ENCODE data around the gene UBE2G2. TPM values are rescaled to one million over a fixed set of nuclear protein-coding genes. Genes with fewer than 3 reads are reported as not detected.

Gene UBE2G2
- total and polyA plus RNA-seq, 2 donors (not counting 3 experiments of a cell fraction or from before 2014, with no cell fraction given) = 95.0 to 114 TPM

GRCh38 chr21:44764319-44765230 lies 37.0 kb downstream of the UBE2G2 start:
- Histone ChIP-seq H3K27me3 (ENCODE audit: control insufficient read depth in 2 of 2, insufficient read depth in 2 of 2, low read length in 2 of 2) (no peaks in the 10 kb centered on the region), H4K20me1 (replicated peaks; ENCODE audit: control insufficient read depth, extremely low read depth, insufficient read depth, low read length) (no peaks in the 10 kb centered on the region), H3K9me1 (replicated peaks; ENCODE audit: control insufficient read depth, extremely low read depth, insufficient read depth, low read length) (no peaks in the 10 kb centered on the region), H3K9me3 (replicated peaks; ENCODE audit: control insufficient read depth, insufficient read depth, low read length) (no peaks in the 10 kb centered on the region), H2AFZ (ENCODE audit: low read depth, low read length) (no peak overlapping the region), H3K79me2 (ENCODE audit: control insufficient read depth, insufficient read depth, low read length) (no peaks in the 10 kb centered on the region), H3K4me1 (ENCODE audit: control insufficient read depth, extremely low read depth, insufficient read depth, low read length) (peaks cover 5% of the 10 kb centered on the region), H3K27ac (ENCODE audit: insufficient read depth, low read depth, low read length) (no peak overlapping the region), H3K4me2 (ENCODE audit: insufficient read depth, low read length) (no peak overlapping the region), H3K4me3 (replicated peaks in 1 of 3; ENCODE audit: insufficient read depth in 1 of 3, low read depth in 1 of 3, low read length in 3 of 3) (no peak overlapping the region), H3K9ac (replicated peaks; ENCODE audit: extremely low read depth, insufficient read depth, low read length) (no peak overlapping the region), H3K36me3 (ENCODE audit: control insufficient read depth in 2 of 2, extremely low read depth in 1 of 2, insufficient read depth in 2 of 2, low read length in 2 of 2) (peaks cover 0 to 2% of the 10 kb centered on the region in 2 experiments)
- FAIRE-seq (peak; percentile 18), DNase-seq (ENCODE audit: low read depth, low spot score) (no peak)
- BruUV-seq (replicated peaks) = no TSS peak
- dilution Hi-C loops (cut with MboI; ENCODE audit: extremely low pct_ligation_motif_present, low sequenced_read_pairs) = no loop called here
- ChIA-PET POLR2A (no interaction called here), CTCF (interaction anchor here (1.1 to 2.3 kb wide), 2 partner anchors 22 to 29 kb away, joined by 4 to 13 read pairs; no protein-coding TSS in a partner anchor)
- no peak for TF ChIP-seq FOS (IDR thresholded peaks at IDR 0.05; ENCODE audit: borderline replicate concordance, insufficient read depth, low read length)
- intact Hi-C loops (cut with micrococcal nuclease) = no loop called here

- Histone ChIP-seq H3K4me3 (replicated peaks in 1 of 3; ENCODE audit: insufficient read depth in 1 of 3, low read depth in 1 of 3, low read length in 3 of 3) (no peak overlapping the region), H3K9me1 (replicated peaks; ENCODE audit: control insufficient read depth, extremely low read depth, insufficient read depth, low read length) (no peaks in the 10 kb centered on the region), H4K20me1 (replicated peaks; ENCODE audit: control insufficient read depth, extremely low read depth, insufficient read depth, low read length) (no peaks in the 10 kb centered on the region), H3K4me2 (ENCODE audit: insufficient read depth, low read length) (no peak overlapping the region), H3K36me3 (ENCODE audit: control insufficient read depth in 2 of 2, extremely low read depth in 1 of 2, insufficient read depth in 2 of 2, low read length in 2 of 2) (peaks cover 0 to 2% of the 10 kb centered on the region in 2 experiments), H3K9ac (replicated peaks; ENCODE audit: extremely low read depth, insufficient read depth, low read length) (no peak overlapping the region), H3K79me2 (ENCODE audit: control insufficient read depth, insufficient read depth, low read length) (no peaks in the 10 kb centered on the region), H3K27ac (ENCODE audit: insufficient read depth, low read depth, low read length) (no peak overlapping the region), H3K4me1 (ENCODE audit: control insufficient read depth, extremely low read depth, insufficient read depth, low read length) (peaks cover 5% of the 10 kb centered on the region), H3K27me3 (ENCODE audit: control insufficient read depth in 2 of 2, insufficient read depth in 2 of 2, low read length in 2 of 2) (no peaks in the 10 kb centered on the region), H3K9me3 (replicated peaks; ENCODE audit: control insufficient read depth, insufficient read depth, low read length) (no peaks in the 10 kb centered on the region), H2AFZ (ENCODE audit: low read depth, low read length) (no peak overlapping the region)
- CTCF ChIA-PET = interaction anchor here (0.6 kb wide), 1 partner anchor 169 kb away, joined by 3 read pairs; no protein-coding TSS in a partner anchor
- FAIRE-seq = no peak
- POLR2A ChIA-PET = no interaction called here
- dilution Hi-C loops (cut with MboI; ENCODE audit: extremely low pct_ligation_motif_present, low sequenced_read_pairs) = no loop called here
- no peak for DNase-seq (ENCODE audit: low read depth, low spot score)
- intact Hi-C loops (cut with micrococcal nuclease) = no loop called here
- BruUV-seq (replicated peaks) = no TSS peak
- TF ChIP-seq POLR2AphosphoS5 (IDR thresholded peaks at IDR 0.05; ENCODE audit: insufficient read depth, low read depth, low read length) = no peak
- no peak for TF ChIP-seq POLR2A (IDR thresholded peaks at IDR 0.05; ENCODE audit: low read depth, low read length)
- TF ChIP-seq MYC (IDR thresholded peaks at IDR 0.05; ENCODE audit: low read depth, low read length) = no peak
- TF ChIP-seq FOS (IDR thresholded peaks at IDR 0.05; ENCODE audit: borderline replicate concordance, insufficient read depth, low read length) = no peak
- no peak for TF ChIP-seq MAX (IDR thresholded peaks at IDR 0.05; ENCODE audit: insufficient read depth, insufficient read length)
- no peak for TF ChIP-seq CTCF (IDR thresholded peaks at IDR 0.05; ENCODE audit: extremely low read depth in 1 of 2, insufficient read depth in 1 of 2, low read depth in 1 of 2, low read length in 2 of 2)
- TF ChIP-seq EZH2 (IDR thresholded peaks at IDR 0.05; ENCODE audit: borderline replicate concordance, low read depth, low read length, severe bottlenecking) = no peak
- no peak for TF ChIP-seq GATA2 (IDR thresholded peaks at IDR 0.05; ENCODE audit: insufficient read depth, insufficient read length, low read depth, low read length)
- TF ChIP-seq JUN (IDR thresholded peaks at IDR 0.05; ENCODE audit: borderline replicate concordance, insufficient read depth, insufficient read length, low read depth) = no peak
Measured at GRCh38 chr21:44763451-44764318, 37.9 kb downstream of the UBE2G2 start.
